K562 (cell line): Measurements from ENCODE around the gene PPTC7. TPM values are rescaled to one million over a fixed set of nuclear protein-coding genes. Genes with fewer than 3 reads are reported as not detected.
A peak's percentile ranks its signal among the peaks of the same experiment; 100 is the strongest.

ENCODE experiments used
- CAMTA2 ChIP-seq: fragments of 250-450 bp; sonication (Bioruptor Pico); conservative IDR thresholded peaks from 2 replicates; pipeline ENCODE4 v1.5.1; 2022
- DEAF1 ChIP-seq: fragments of 450-650 bp; formaldehyde crosslinking; IDR thresholded peaks from 2 replicates; pipeline ENCODE4 v1.4.0; 2020; ENCODE audit warnings: mild to moderate bottlenecking, moderate library complexity
- ETV5 ChIP-seq: sonication (generic); formaldehyde crosslinking; IDR thresholded peaks from 2 replicates; pipeline ENCODE4 v1.4.0; 2020; ENCODE audit warnings: low read depth, mild to moderate bottlenecking, missing genetic modification reagents
- MTF1 ChIP-seq: fragments of 250-450 bp; sonication (Bioruptor Pico); IDR thresholded peaks from 2 replicates; pipeline ENCODE4 v1.9.0; 2021; ENCODE audit warnings: moderate library complexity, mild to moderate bottlenecking, inconsistent platforms, borderline replicate concordance
- PBX2 ChIP-seq, 2 experiments: IDR thresholded peaks in 1 of 2; conservative IDR thresholded peaks in 1 of 2; 2 replicates each; pipeline ENCODE4 v1.6.1; 2016; ENCODE audit warnings: low read depth in 2 of 2, mild to moderate bottlenecking in 1 of 2, missing compliant biosample characterization in 1 of 2, missing genetic modification characterization in 1 of 2, moderate library complexity in 1 of 2
- PKNOX1 ChIP-seq: fragments of 450-650 bp; IDR thresholded peaks from 2 replicates; pipeline ENCODE4 v1.6.1; 2016
- RB1 ChIP-seq: fragments of 450-650 bp; IDR thresholded peaks from 2 replicates; pipeline ENCODE4 v1.6.1; 2017; ENCODE audit warnings: low read depth, mild to moderate bottlenecking
- SPI1 ChIP-seq: IDR thresholded peaks from 2 replicates; pipeline ENCODE4 v1.6.1; 2011; ENCODE audit warnings: low read depth, low read length, control low read depth, borderline replicate concordance
- TAF7 ChIP-seq: fragments of 450-650 bp; IDR thresholded peaks from 2 replicates; pipeline ENCODE4 v1.6.1; 2016; ENCODE audit warnings: missing genetic modification characterization, missing compliant biosample characterization
- ZKSCAN3 ChIP-seq: fragments of 250-450 bp; sonication (Bioruptor Pico); IDR thresholded peaks from 2 replicates; pipeline ENCODE4 v1.4.0; 2020
- ZNF175 ChIP-seq: fragments of 200-800 bp; sonication (Bioruptor generic); IDR thresholded peaks from 2 replicates; pipeline ENCODE4 v1.6.1; 2016; ENCODE audit warnings: low read depth, mild to moderate bottlenecking, missing genetic modification characterization, missing compliant biosample characterization
- ZNF277 ChIP-seq: fragments of 250-450 bp; sonication (Bioruptor Pico); IDR thresholded peaks from 2 replicates; pipeline ENCODE4 v1.8.0; 2022; ENCODE audit warnings: inconsistent platforms, mild to moderate bottlenecking, moderate library complexity, borderline replicate concordance
- polyA plus RNA-seq, 8 experiments: library from polyadenylated mRNA; depleted of rRNA in 4 of 8; stranded (reverse) in 5 of 8; unstranded in 3 of 8; fragments of >200 nt; fragmentation: Nextera tagmentation in 2 of 8; fragmentation: Illumina TruSeq in 1 of 8; extraction: Ambion mirVana in 2 of 8; extraction: Trizol in 1 of 8; gene quantifications; 2 replicates each; pipeline versions ENCODE4 v1.2.1 to v1.2.3, GENCODE V29; 2011 to 2014; ENCODE audit warnings: inconsistent platforms in 1 of 8, missing spikeins in 1 of 8
- total RNA-seq, 7 experiments: library from RNA; depleted of rRNA in 6 of 7; stranded (reverse); fragments of >200 nt in 6 of 7; fragmentation: Illumina TruSeq in 2 of 7; extraction: Trizol in 2 of 7; gene quantifications; 2 replicates each; pipeline versions ENCODE4 v1.2.1 to v1.2.3, GENCODE V29; 2011 to 2021; ENCODE audit warnings: low replicate concordance in 1 of 7

PPTC7 gene
- total and polyA plus RNA-seq, 9 of the 15 experiments (the other 6 are each of a cell fraction or from before 2014, with no cell fraction given) = 2.6 to 23.1 (median 11.9) TPM

- no peak for TF ChIP-seq PBX2 (CRISPR knock-in tag; IDR thresholded peaks at IDR 0.05; ENCODE audit: low read depth)
- peak; percentile 65 for TF ChIP-seq PBX2 (tag; conservative IDR thresholded peaks at IDR 0.05; ENCODE audit: low read depth)
- no peak for TF ChIP-seq MTF1
- no peak for TF ChIP-seq DEAF1 (CRISPR knock-in tag)
- no peak for TF ChIP-seq PKNOX1
- no peak for TF ChIP-seq ZKSCAN3
- TF ChIP-seq ETV5 = no peak
- no peak for TF ChIP-seq TAF7 (tag)
- no peak for TF ChIP-seq RB1
- TF ChIP-seq ZNF277 (CRISPR knock-in tag) = peak; percentile 79; the same call in 1 of the 2 replicates
- no peak for TF ChIP-seq ZNF175 (CRISPR knock-in tag)
- no peak for TF ChIP-seq CAMTA2 (CRISPR knock-in tag)
- TF ChIP-seq SPI1 = no peak
These were observed 18.6 kb downstream of the PPTC7 start (continued) for GRCh38 chr12:110564471-110564991.
